OCI-LY7 (cell line): Measurements from ENCODE around the gene SIRPA. TPM values are rescaled to one million over a fixed set of nuclear protein-coding genes. Genes with fewer than 3 reads are reported as not detected.

Experiments
- BruUV-seq: library from RNA; stranded (reverse); fragments of 400-500 nt; replicated peaks from 2 replicates; lab custom pipeline; 2021; lab: Mats Ljungman, UMichigan
- CTCF ChIA-PET: fragments of 300-600 bp; sonication (Branson Sonifier 250); formaldehyde crosslinking; loops from one replicate; lab custom pipeline; 2022; ENCODE audit warnings: antibody characterized with exemption; ENCODE audit not compliant: unreplicated experiment; lab: Charles Lee
- POLR2A ChIA-PET: fragments of 300-600 bp; sonication (Branson Sonifier 250); formaldehyde crosslinking; loops from one replicate; lab custom pipeline; 2022; ENCODE audit warnings: antibody characterized with exemption; lab: Charles Lee
- DNase-seq: peaks from one replicate; pipeline ENCODE4 v3.0.0-alpha.2; 2015; ENCODE audit warnings: low spot score
- H2AFZ ChIP-seq: fragments of 200-600 bp; sonication (generic), shearing (Covaris generic); 2 replicates; pipeline ENCODE4 v1.6.1; 2014; ENCODE audit warnings: mild to moderate bottlenecking, antibody characterized with exemption, low read length, moderate library complexity
- H3K27ac ChIP-seq: fragments of 200-600 bp; sonication (generic); 2 replicates; pipeline ENCODE4 v1.5.1; 2014; ENCODE audit warnings: mixed run types, low read depth, mild to moderate bottlenecking, moderate library complexity, low read length, inconsistent platforms; ENCODE audit not compliant: poor library complexity, severe bottlenecking
- H3K36me3 ChIP-seq: fragments of 200-600 bp; sonication (generic); 2 replicates; pipeline ENCODE4 v1.6.1; 2014; ENCODE audit warnings: mild to moderate bottlenecking, antibody characterized with exemption, low read length, moderate library complexity, mixed read lengths; ENCODE audit not compliant: insufficient read depth
- H3K4me1 ChIP-seq: fragments of 200-600 bp; sonication (generic); 2 replicates; pipeline ENCODE4 v1.5.1; 2014; ENCODE audit warnings: mild to moderate bottlenecking, low read length; ENCODE audit not compliant: insufficient read depth, poor library complexity, severe bottlenecking
- H3K4me2 ChIP-seq: fragments of 200-600 bp; sonication (generic); 2 replicates; pipeline ENCODE4 v1.6.1; 2014; ENCODE audit warnings: mild to moderate bottlenecking, low read length
- H3K4me3 ChIP-seq: fragments of 200-600 bp; sonication (generic); 2 replicates; pipeline ENCODE4 v1.5.1; 2014; ENCODE audit warnings: mild to moderate bottlenecking, low read depth, low read length; ENCODE audit not compliant: poor library complexity, severe bottlenecking
- H3K79me2 ChIP-seq: fragments of 200-600 bp; sonication (generic); 2 replicates; pipeline ENCODE4 v1.6.1; 2016; ENCODE audit warnings: low read depth, mild to moderate bottlenecking, low read length, moderate library complexity, mixed read lengths; ENCODE audit not compliant: insufficient read depth
- H3K9me2 ChIP-seq: fragments of 200-600 bp; sonication (generic); 2 replicates; pipeline ENCODE4 v1.6.1; 2016; ENCODE audit warnings: mild to moderate bottlenecking, low read length, mixed read lengths; ENCODE audit not compliant: insufficient read depth
- H3K9me3 ChIP-seq: fragments of 200-600 bp; sonication (generic); 2 replicates; pipeline ENCODE4 v1.6.1; 2014; ENCODE audit warnings: mild to moderate bottlenecking, mixed run types, low read length, mixed read lengths
- H4K20me1 ChIP-seq: fragments of 200-600 bp; sonication (generic); 2 replicates; pipeline ENCODE4 v1.6.1; 2014; ENCODE audit warnings: mild to moderate bottlenecking, antibody characterized with exemption, low read length, moderate library complexity, mixed read lengths; ENCODE audit not compliant: insufficient read depth
- EZH2phosphoT487 ChIP-seq: fragments of 200-600 bp; sonication (generic); IDR thresholded peaks from 2 replicates; pipeline ENCODE4 v1.6.1; 2018; ENCODE audit warnings: low read depth, borderline replicate concordance, mild to moderate bottlenecking, mixed run types, antibody characterized with exemption, low read length, moderate library complexity, mixed read lengths
- intact Hi-C: fragments of 100-400 bp; cut with micrococcal nuclease; formaldehyde crosslinking; loops from one replicate; pipeline ENCODE4 v1.10.0; 2022; ENCODE audit not compliant: unreplicated experiment
- total RNA-seq, 2 experiments: library from RNA; depleted of rRNA in 1 of 2; stranded (reverse); fragments of >200 nt in 1 of 2; shearing (Covaris generic) in 1 of 2; gene quantifications; 2 replicates each; pipeline ENCODE4 v1.2.3, GENCODE V29; 2014 to 2022
- TF ChIP-seq, protein P1 (sequence below): fragments of 200-600 bp; sonication (generic); conservative IDR thresholded peaks from 2 replicates; pipeline ENCODE4 v1.5.1; 2014; ENCODE audit warnings: mild to moderate bottlenecking, antibody characterized with exemption, low read length, moderate library complexity, mixed read lengths

The SIRPA gene
- total RNA-seq, 2 experiments from 2014 or later: not detected

DNA sequence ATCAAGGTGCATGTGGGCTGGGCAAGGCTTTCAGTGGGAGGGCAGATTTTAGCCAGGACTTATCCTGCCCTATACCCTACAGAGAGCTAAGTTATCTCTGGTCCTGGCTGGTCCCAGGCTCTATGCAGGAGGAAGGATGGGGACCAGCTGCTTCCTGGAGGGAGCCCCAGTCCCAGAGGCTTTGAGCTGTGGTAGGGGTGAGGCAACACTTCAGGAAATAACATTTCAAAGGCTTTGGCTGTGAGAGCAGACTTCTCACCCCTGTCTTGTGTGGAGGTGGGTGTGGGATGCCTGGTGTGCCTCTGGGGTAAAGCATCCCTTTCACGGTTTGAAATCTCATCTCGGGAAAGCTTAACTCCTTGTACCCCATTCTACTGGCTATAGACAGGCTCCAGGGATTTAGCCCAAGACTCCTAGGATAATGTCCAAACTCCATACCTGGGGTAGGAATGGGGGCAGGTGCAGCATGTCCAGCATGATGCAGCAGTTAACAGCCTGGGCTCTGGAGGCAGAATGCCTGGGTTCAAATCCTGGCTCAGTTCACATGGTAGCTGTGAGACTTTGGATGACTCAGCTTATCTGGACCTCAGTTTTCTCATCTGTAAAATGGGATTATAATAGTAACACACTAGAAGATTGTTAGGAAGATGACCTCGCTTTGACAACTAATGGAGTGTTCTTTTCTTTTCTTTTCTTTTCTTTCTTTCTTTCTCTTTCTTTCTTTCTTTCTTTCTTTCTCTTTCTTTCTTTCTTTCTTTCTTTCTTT is 27.5 kb upstream of the SIRPA start:
- DNase-seq: no peak
- intact Hi-C loops: no loop called here
- Histone ChIP-seq H3K9me2 (no peaks in the 10 kb centered on the region), H3K27ac (no peak overlapping the region), H4K20me1 (no peaks in the 10 kb centered on the region), H3K36me3 (no peaks in the 10 kb centered on the region), H3K4me3 (no peak overlapping the region), H3K4me2 (no peak overlapping the region), H2AFZ (no peak overlapping the region), H3K4me1 (peaks cover 18% of the 10 kb centered on the region), H3K79me2 (no peaks in the 10 kb centered on the region), H3K9me3 (no peaks in the 10 kb centered on the region)
- CTCF ChIA-PET: no interaction called here
- no TSS peak for BruUV-seq
- POLR2A ChIA-PET: no interaction called here
- TF ChIP-seq, protein P1, sequence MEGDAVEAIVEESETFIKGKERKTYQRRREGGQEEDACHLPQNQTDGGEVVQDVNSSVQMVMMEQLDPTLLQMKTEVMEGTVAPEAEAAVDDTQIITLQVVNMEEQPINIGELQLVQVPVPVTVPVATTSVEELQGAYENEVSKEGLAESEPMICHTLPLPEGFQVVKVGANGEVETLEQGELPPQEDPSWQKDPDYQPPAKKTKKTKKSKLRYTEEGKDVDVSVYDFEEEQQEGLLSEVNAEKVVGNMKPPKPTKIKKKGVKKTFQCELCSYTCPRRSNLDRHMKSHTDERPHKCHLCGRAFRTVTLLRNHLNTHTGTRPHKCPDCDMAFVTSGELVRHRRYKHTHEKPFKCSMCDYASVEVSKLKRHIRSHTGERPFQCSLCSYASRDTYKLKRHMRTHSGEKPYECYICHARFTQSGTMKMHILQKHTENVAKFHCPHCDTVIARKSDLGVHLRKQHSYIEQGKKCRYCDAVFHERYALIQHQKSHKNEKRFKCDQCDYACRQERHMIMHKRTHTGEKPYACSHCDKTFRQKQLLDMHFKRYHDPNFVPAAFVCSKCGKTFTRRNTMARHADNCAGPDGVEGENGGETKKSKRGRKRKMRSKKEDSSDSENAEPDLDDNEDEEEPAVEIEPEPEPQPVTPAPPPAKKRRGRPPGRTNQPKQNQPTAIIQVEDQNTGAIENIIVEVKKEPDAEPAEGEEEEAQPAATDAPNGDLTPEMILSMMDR: no peak
- TF ChIP-seq EZH2phosphoT487: no peak

DNA sequence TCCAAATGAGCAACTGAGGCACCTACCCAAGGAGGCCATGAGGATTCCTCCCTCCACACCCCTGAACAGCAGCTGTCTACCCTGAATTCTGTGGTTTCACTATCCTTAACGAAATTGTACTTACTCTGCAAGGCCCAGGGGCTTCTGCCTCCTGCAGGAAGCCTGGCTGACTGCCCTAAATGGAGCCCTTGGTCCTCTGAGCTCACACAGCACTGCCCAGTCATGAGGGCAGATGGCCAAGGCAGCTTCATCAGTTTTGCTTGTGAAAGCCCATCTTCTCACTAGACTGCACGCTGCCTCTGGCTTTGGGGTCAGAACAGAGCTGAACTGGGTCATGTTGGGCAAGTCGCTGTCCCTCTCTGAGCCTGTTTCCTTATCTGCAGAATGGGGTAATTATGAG is 26.4 kb upstream of the SIRPA start:
- Histone ChIP-seq H3K79me2 (no peaks in the 10 kb centered on the region), H3K36me3 (no peaks in the 10 kb centered on the region), H2AFZ (no peak overlapping the region), H3K4me2 (no peak overlapping the region), H4K20me1 (no peaks in the 10 kb centered on the region; the same call in 1 of the 2 replicates), H3K4me1 (peaks cover 18% of the 10 kb centered on the region), H3K9me2 (no peaks in the 10 kb centered on the region), H3K27ac (no peak overlapping the region), H3K4me3 (no peak overlapping the region), H3K9me3 (no peaks in the 10 kb centered on the region)
- CTCF ChIA-PET: interaction anchor here (0.5 to 0.6 kb wide), 2 partner anchors 191 to 431 kb away, joined by 3 read pairs; no protein-coding TSS in a partner anchor
- intact Hi-C loops: no loop called here
- no TSS peak for BruUV-seq
- no peak for TF ChIP-seq EZH2phosphoT487
- TF ChIP-seq, protein P1: no peak
- no peak for DNase-seq
- POLR2A ChIA-PET: no interaction called here

DNA sequence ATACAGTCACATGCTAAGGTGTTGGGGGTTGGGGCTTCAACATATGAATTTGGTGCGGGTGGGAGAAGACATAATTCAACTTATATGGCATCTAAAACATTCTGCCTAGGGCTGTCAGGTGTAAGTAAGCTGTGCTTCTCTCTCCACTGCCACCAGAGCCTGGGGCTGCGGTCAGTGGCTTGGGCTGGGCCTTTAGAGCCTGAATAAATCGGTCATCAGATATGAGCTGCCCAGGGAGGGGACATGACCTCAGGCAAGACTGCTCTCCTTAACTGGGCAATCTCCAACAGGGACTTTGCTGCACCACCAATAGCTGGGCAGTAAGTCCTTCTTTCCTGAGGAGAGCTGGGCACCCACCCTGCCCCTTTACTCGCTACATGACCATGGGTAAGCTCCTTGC is 24.9 kb upstream of the SIRPA start:
- Histone ChIP-seq H3K4me1 (peaks cover 18% of the 10 kb centered on the region), H3K9me3 (no peaks in the 10 kb centered on the region), H2AFZ (no peak overlapping the region), H3K4me3 (no peak overlapping the region), H4K20me1 (no peaks in the 10 kb centered on the region; the same call in 1 of the 2 replicates), H3K9me2 (no peaks in the 10 kb centered on the region), H3K79me2 (no peaks in the 10 kb centered on the region), H3K27ac (no peak overlapping the region), H3K36me3 (no peaks in the 10 kb centered on the region), H3K4me2 (peak overlapping the region; percentile 53)
- no TSS peak for BruUV-seq
- ChIA-PET POLR2A (no interaction called here), CTCF (no interaction called here)
- intact Hi-C loops: loop anchor here (5.0 kb wide), 1 partner anchor 68 kb away; no protein-coding TSS in a partner anchor
- DNase-seq: no peak
- TF ChIP-seq, protein P1: no peak
- TF ChIP-seq EZH2phosphoT487: no peak
